BE2C (cell line): ENCODE measurements around the gene ELOVL5.

Experiments
- DNase-seq: peaks from one replicate; pipeline ENCODE4 v3.0.0-alpha.2; 2020
- H3K27me3 ChIP-seq: fragments of 250-450 bp; sonication (Bioruptor Pico); 2 replicates; pipeline ENCODE4 v1.5.1; 2020; ENCODE audit warnings: mild to moderate bottlenecking
- H3K36me3 ChIP-seq: fragments of 250-450 bp; sonication (Bioruptor Pico); 2 replicates; pipeline ENCODE4 v1.5.1; 2020; ENCODE audit warnings: mild to moderate bottlenecking
- H3K4me1 ChIP-seq: fragments of 250-450 bp; sonication (Bioruptor Pico); 2 replicates; pipeline ENCODE4 v1.5.1; 2020
- H3K4me3 ChIP-seq: 2 replicates; pipeline ENCODE4 v1.5.1; 2011; ENCODE audit warnings: low read depth, low read length
- H3K9me3 ChIP-seq: fragments of 250-450 bp; sonication (Bioruptor Pico); 2 replicates; pipeline ENCODE4 v1.5.1; 2020
- TF ChIP-seq, protein P1 (sequence below): IDR thresholded peaks from 2 replicates; pipeline ENCODE4 v1.5.1; 2012; ENCODE audit warnings: mild to moderate bottlenecking, low read depth, low read length

Gene ELOVL5

DNA sequence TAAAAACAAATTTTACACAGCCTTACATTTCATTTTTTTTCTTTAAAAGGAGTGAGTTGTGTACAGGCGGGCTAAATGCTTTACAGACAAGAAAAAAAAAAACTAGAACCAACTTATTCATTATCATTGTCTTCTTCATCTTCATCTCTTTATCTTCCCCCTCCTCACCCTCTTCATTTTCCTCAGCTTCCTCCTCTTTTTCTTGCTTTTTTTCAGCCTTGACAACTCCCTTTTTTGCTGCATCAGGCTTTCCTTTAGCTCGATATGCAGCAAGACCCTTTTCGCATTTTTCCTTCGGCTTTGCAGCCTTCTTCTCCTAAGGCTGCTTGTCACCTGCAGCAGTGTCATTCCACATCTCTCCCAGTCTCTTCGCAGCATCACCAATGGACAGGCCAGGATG, 113.2 kb downstream of the ELOVL5 start:
- H3K27me3 ChIP-seq, result no peaks in the 10 kb centered on the region
- H3K4me1 ChIP-seq, result no peaks in the 10 kb centered on the region
- H3K4me3 ChIP-seq, result no peak overlapping the region
- no peaks in the 10 kb centered on the region for H3K9me3 ChIP-seq
- no peaks in the 10 kb centered on the region for H3K36me3 ChIP-seq
- TF ChIP-seq, protein P1, sequence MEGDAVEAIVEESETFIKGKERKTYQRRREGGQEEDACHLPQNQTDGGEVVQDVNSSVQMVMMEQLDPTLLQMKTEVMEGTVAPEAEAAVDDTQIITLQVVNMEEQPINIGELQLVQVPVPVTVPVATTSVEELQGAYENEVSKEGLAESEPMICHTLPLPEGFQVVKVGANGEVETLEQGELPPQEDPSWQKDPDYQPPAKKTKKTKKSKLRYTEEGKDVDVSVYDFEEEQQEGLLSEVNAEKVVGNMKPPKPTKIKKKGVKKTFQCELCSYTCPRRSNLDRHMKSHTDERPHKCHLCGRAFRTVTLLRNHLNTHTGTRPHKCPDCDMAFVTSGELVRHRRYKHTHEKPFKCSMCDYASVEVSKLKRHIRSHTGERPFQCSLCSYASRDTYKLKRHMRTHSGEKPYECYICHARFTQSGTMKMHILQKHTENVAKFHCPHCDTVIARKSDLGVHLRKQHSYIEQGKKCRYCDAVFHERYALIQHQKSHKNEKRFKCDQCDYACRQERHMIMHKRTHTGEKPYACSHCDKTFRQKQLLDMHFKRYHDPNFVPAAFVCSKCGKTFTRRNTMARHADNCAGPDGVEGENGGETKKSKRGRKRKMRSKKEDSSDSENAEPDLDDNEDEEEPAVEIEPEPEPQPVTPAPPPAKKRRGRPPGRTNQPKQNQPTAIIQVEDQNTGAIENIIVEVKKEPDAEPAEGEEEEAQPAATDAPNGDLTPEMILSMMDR, result no peak
- DNase-seq, result no peak

DNA sequence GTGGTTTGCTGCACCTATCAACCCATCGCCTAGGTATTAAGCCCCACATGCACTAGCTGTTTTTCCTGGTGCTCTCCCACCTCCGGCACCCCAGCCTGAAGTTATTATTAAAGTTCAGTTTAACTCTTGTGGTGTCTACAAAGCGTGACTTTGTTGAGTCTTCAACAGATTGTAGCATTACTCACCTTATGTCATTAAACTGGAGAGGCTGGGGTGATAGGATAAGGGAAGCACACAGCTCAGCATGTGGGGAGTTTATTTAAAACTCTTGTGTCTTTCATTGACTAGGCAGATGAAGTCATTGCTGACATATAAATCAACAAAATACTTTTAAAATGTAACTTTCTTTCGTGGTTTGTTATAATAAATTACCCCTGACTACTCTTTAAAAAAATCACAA, 115.4 kb downstream of the ELOVL5 start:
- H3K4me3 ChIP-seq, result no peak overlapping the region
- no peaks in the 10 kb centered on the region for H3K4me1 ChIP-seq
- no peaks in the 10 kb centered on the region for H3K27me3 ChIP-seq
- no peak for DNase-seq
- H3K9me3 ChIP-seq, result no peaks in the 10 kb centered on the region
- TF ChIP-seq, protein P1, result no peak
- no peaks in the 10 kb centered on the region for H3K36me3 ChIP-seq

DNA sequence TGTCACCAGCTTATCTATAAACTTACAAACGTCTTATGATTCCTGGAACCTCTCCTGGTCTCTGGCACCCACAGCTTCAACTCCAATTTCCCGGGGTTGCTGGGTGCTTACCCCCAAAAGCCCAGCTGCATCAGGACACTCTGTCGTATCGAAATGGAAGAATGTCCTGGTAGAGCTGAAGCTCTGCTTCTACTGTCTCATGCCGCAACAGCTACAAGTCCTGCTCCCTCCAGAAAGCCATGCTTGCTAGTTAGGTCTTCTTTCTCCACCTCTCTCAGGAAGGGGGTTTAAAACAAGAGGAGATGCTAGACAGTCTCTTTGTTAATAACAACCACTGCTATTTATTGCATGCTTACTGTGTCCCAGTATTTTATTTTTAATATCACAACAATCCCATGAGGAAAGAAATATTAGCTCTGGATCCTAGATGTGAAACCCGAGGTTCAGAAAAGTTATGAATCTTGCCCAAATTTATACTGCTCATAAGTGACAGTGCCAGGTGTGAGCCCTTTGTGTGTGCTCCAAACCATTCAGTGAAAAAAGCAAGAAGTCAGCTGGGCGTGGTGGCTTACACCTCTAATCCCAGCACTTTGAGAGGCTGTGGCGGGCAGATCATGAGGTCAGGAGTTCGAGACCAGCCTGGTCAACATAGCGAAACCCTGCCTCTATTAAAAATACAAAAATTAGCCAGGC, 117.8 kb downstream of the ELOVL5 start:
- TF ChIP-seq, protein P1, result no peak
- Histone ChIP-seq H3K4me3 (no peak overlapping the region), H3K4me1 (no peaks in the 10 kb centered on the region)

DNA sequence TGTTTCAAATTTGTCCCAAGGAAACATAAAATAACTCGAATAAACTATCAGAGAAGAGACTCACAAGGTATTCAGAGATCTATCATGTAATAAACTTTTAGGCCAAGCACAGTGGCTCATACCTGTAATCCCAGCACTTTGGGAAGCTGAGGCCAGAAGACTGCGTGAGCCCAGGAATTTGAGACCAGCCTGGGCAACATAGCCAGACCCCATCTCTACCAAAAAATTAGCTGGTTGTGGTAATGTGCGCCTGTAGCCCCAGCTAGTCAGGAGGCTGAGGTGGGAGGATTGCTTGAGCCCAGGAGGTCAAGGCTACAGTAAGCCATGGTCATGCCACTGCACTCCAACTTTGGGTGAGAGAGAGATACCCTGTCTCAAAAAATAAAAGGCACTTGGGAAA, 120.9 kb downstream of the ELOVL5 start:
- TF ChIP-seq, protein P1, result no peak
- Histone ChIP-seq H3K4me1 (no peaks in the 10 kb centered on the region), H3K9me3 (no peaks in the 10 kb centered on the region), H3K36me3 (no peaks in the 10 kb centered on the region), H3K4me3 (no peak overlapping the region), H3K27me3 (no peaks in the 10 kb centered on the region)
- DNase-seq, result no peak

More for the DNA sequence above, 117.8 kb downstream of the ELOVL5 start:
- Histone ChIP-seq H3K27me3 (no peaks in the 10 kb centered on the region), H3K9me3 (no peaks in the 10 kb centered on the region), H3K36me3 (no peaks in the 10 kb centered on the region)
- DNase-seq, result no peak

DNA sequence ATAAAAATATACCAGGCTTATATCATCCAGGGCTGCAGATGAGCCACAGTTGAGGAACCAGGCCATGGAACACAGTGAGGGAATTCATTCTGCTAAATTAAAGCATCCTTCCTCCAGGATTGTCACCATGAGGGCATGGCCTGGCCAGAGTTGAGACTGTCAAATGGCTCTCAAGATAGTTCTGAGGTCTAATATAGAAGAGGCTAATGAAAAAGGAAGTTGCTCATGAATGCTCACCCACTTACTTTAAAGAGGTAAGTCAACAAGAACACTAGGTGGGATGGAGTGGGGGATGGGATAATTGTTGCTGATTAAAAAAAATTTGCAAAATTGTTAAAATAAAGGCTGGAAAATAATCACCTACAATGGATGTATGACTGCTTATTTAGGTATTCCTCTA, 128.1 kb downstream of the ELOVL5 start:
- Histone ChIP-seq H3K4me1 (no peaks in the 10 kb centered on the region; the same call in 1 of the 2 replicates), H3K36me3 (no peaks in the 10 kb centered on the region), H3K9me3 (no peaks in the 10 kb centered on the region), H3K4me3 (no peak overlapping the region), H3K27me3 (no peaks in the 10 kb centered on the region)
- DNase-seq, result no peak
- TF ChIP-seq, protein P1, result no peak
